ENCODE results near the gene NF2.

NF2 gene

DNA sequence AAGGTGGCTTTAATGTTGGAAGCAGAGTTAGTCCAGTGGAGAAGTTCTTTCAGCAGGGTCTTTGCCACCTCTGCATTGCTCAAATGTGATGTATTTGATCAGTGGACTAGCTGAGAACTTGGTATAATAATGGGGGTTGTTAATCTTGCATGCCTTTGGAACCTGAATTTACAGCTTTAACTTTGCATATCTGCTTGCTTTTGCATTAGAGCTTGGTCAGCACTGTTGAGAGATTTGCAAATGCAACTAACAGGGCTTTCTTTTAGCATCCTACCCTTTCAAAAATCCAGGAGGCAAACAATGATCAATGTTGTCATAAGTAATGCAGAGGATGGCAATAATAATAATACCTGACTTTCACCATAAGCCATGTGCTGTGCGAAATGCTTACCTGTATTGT, 48.2 kb downstream of the NF2 start:
- Histone ChIP-seq H3K4me3 (no peak overlapping the region), H3K27ac (no peak overlapping the region)
- no peak for DNase-seq (ENCODE audit: low spot score)
- TF ChIP-seq, protein P1, sequence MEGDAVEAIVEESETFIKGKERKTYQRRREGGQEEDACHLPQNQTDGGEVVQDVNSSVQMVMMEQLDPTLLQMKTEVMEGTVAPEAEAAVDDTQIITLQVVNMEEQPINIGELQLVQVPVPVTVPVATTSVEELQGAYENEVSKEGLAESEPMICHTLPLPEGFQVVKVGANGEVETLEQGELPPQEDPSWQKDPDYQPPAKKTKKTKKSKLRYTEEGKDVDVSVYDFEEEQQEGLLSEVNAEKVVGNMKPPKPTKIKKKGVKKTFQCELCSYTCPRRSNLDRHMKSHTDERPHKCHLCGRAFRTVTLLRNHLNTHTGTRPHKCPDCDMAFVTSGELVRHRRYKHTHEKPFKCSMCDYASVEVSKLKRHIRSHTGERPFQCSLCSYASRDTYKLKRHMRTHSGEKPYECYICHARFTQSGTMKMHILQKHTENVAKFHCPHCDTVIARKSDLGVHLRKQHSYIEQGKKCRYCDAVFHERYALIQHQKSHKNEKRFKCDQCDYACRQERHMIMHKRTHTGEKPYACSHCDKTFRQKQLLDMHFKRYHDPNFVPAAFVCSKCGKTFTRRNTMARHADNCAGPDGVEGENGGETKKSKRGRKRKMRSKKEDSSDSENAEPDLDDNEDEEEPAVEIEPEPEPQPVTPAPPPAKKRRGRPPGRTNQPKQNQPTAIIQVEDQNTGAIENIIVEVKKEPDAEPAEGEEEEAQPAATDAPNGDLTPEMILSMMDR (IDR thresholded peaks at IDR 0.05), result no peak

GRCh38 chr22:29654420-29654819, 51.0 kb downstream of the NF2 start:
- DNase-seq (ENCODE audit: low spot score), result no peak
- TF ChIP-seq, protein P1 (IDR thresholded peaks at IDR 0.05), result no peak
- no peak overlapping the region for H3K27ac ChIP-seq
- H3K4me3 ChIP-seq, result no peak overlapping the region

GRCh38 chr22:29654882-29655281, 51.4 kb downstream of the NF2 start:
- H3K27ac ChIP-seq, result no peak overlapping the region

DNA sequence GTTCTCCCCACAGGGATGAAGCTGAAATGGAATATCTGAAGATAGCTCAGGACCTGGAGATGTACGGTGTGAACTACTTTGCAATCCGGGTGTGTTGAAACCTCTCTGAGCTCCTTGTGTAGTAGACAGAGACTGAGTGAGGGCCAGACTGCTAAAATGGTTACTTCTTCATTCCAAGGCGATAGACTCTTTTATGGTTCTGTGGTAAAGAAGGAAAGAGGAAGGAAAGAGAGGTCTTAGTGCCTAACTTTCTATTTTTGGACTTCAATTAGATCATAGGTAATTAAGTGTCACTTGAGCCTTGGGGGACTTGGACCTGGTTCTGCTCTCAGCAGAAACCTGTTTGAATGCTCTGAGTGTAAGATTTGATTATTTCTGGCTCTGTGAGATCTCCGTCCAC, 54.7 kb downstream of the NF2 start:
- DNase-seq (ENCODE audit: low spot score), result no peak
- Histone ChIP-seq H3K4me3 (no peak overlapping the region), H3K27ac (no peak overlapping the region)
- TF ChIP-seq, protein P1 (IDR thresholded peaks at IDR 0.05), result no peak

More at GRCh38 chr22:29654882-29655281, 51.4 kb downstream of the NF2 start:
- TF ChIP-seq, protein P1 (IDR thresholded peaks at IDR 0.05), result no peak
- no peak overlapping the region for H3K4me3 ChIP-seq
- no peak for DNase-seq (ENCODE audit: low spot score)

DNA sequence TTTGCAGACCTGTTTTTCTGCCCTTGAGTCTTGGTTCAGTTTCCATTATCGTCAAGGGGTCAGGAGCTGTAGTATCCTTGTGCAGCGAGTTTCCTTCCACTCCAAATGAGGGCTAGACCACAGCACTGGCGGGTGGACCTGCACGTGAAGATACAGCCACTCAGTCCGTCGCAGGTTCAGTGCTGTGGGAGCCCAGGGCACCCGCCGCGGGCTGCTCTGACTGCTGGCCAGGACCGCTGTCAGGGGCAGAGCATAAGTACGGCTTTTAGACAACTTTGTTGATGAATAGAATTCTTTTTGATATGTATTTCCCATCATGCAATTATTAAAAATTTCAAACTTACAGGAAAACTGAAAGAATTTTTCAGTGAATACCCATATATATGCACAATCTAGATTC, 56.6 kb downstream of the NF2 start:
- no peak overlapping the region for H3K4me3 ChIP-seq
- H3K27ac ChIP-seq, result no peak overlapping the region
- DNase-seq (ENCODE audit: low spot score), result no peak
- TF ChIP-seq, protein P1 (IDR thresholded peaks at IDR 0.05), result no peak

GRCh38 chr22:29661336-29661735, 57.9 kb downstream of the NF2 start:
- no peak for DNase-seq (ENCODE audit: low spot score)
- TF ChIP-seq, protein P1 (IDR thresholded peaks at IDR 0.05), result no peak
- Histone ChIP-seq H3K4me3 (no peak overlapping the region), H3K27ac (peak overlapping the region in 1 of 2 donors; percentile 58)

DNA sequence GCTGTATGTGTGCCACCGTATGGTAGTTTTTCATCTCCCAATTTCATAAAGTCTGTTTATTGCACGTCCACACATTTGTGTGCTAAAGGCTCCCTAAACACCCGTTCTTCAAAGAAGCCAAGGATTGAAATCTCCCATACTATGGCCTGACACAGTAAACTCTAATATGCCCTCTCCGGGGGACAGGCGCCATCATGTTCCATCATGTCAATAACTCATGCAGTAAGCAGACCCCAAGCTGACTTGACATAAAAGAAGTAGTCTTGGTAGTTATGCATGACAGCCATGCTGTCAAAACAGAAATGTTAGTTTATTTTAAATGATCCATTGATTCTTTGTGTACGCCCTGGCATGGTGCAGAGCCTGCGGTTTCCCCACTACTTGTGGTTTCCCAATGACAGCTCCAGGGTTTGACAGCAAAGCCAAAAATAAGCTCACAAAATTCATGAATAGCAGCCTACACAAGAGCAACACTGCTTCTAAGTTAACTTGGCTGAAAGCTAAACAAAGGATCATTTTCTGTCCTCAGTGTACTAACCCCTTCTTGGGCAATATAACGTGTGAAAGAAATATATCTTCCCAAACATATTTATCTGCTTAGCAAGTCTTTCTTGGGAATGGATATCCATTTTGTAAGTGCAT, 59.9 kb downstream of the NF2 start:
- Histone ChIP-seq H3K27ac (no peak overlapping the region), H3K4me3 (no peak overlapping the region)
- TF ChIP-seq, protein P1 (IDR thresholded peaks at IDR 0.05), result no peak
- no peak for DNase-seq (ENCODE audit: low spot score)
